PC-9 (cell line): Measurements from ENCODE around the gene S100B. TPM values are rescaled to one million over a fixed set of nuclear protein-coding genes. Genes with fewer than 3 reads are reported as not detected.
"Not testable (repeated sequence)": the region's sequence is repeated elsewhere in the genome, so short reads cannot be mapped to it uniquely, and the experiment has no call there.

Source experiments
- BruUV-seq: library from RNA; stranded (reverse); fragments of 400-500 nt; replicated peaks from 2 replicates; lab custom pipeline; 2021; lab: Mats Ljungman, UMichigan
- CTCF ChIA-PET: fragments of 300-600 bp; sonication (Branson Sonifier 250); formaldehyde crosslinking; loops from one replicate; lab custom pipeline; 2022; ENCODE audit warnings: antibody characterized with exemption; lab: Charles Lee
- POLR2A ChIA-PET: fragments of 300-600 bp; sonication (Branson Sonifier 250); formaldehyde crosslinking; loops from one replicate; lab custom pipeline; 2022; ENCODE audit warnings: antibody characterized with exemption; ENCODE audit not compliant: unreplicated experiment; lab: Charles Lee
- DNase-seq, 2 experiments: peaks; one replicate each; pipeline versions ENCODE4 v3.0.0 to v3.0.0-alpha.2; 2015 to 2022; ENCODE audit warnings: mixed read lengths in 1 of 2
- H2AFZ ChIP-seq: fragments of 200-600 bp; sonication (generic); 2 replicates; pipeline ENCODE4 v1.8.1; 2017; ENCODE audit warnings: antibody characterized with exemption
- H3F3A ChIP-seq: fragments of 200-600 bp; sonication (generic); 2 replicates; pipeline ENCODE4 v1.8.1; 2017; ENCODE audit warnings: antibody characterized with exemption, mild to moderate bottlenecking, low read depth; ENCODE audit not compliant: insufficient read depth
- H3K27ac ChIP-seq: fragments of 200-600 bp; sonication (generic); 2 replicates; pipeline ENCODE4 v1.6.1; 2016; ENCODE audit warnings: mixed run types
- H3K27me3 ChIP-seq: fragments of 200-600 bp; sonication (generic); 2 replicates; pipeline ENCODE4 v1.6.1; 2016; ENCODE audit warnings: low read depth, mixed run types; ENCODE audit not compliant: insufficient read depth
- H3K36me3 ChIP-seq: fragments of 200-600 bp; sonication (generic); 2 replicates; pipeline ENCODE4 v1.6.1; 2016; ENCODE audit warnings: low read depth, mixed run types
- H3K4me1 ChIP-seq: fragments of 200-600 bp; sonication (generic); replicated peaks from 2 replicates; pipeline ENCODE4 v1.6.1; 2016; ENCODE audit warnings: mixed run types; ENCODE audit not compliant: insufficient read depth
- H3K4me2 ChIP-seq: fragments of 200-600 bp; sonication (generic); 2 replicates; pipeline ENCODE4 v1.6.1; 2017; ENCODE audit warnings: mixed run types
- H3K4me3 ChIP-seq: fragments of 200-600 bp; sonication (generic); 2 replicates; pipeline ENCODE4 v1.6.1; 2016; ENCODE audit warnings: mixed run types
- H3K79me2 ChIP-seq: fragments of 200-600 bp; sonication (generic); 2 replicates; pipeline ENCODE4 v1.6.1; 2017; ENCODE audit warnings: low read depth, mixed run types
- H3K9me2 ChIP-seq: fragments of 200-600 bp; sonication (generic); 2 replicates; pipeline ENCODE4 v1.8.1; 2017; ENCODE audit warnings: mild to moderate bottlenecking; ENCODE audit not compliant: insufficient read depth
- H3K9me3 ChIP-seq: fragments of 200-600 bp; sonication (generic); 2 replicates; pipeline ENCODE4 v1.8.1; 2016; ENCODE audit warnings: low read depth; ENCODE audit not compliant: insufficient read depth
- H4K20me1 ChIP-seq: fragments of 200-600 bp; sonication (generic); 2 replicates; pipeline ENCODE4 v1.8.1; 2017; ENCODE audit not compliant: insufficient read depth
- CTCF ChIP-seq: fragments of 200-600 bp; sonication (generic); conservative IDR thresholded peaks from 2 replicates; pipeline ENCODE4 v1.6.1; 2017; ENCODE audit warnings: mixed run types, antibody characterized with exemption, mild to moderate bottlenecking, moderate library complexity
- EZH2 ChIP-seq: fragments of 200-600 bp; sonication (generic); IDR thresholded peaks from 2 replicates; pipeline ENCODE4 v1.8.0; 2017; ENCODE audit warnings: antibody characterized with exemption, low read depth
- intact Hi-C: fragments of 100-400 bp; cut with micrococcal nuclease; formaldehyde crosslinking; loops from one replicate; pipeline ENCODE4 v1.10.0; 2022; ENCODE audit not compliant: unreplicated experiment
- total RNA-seq: library from RNA; stranded (reverse); gene quantifications from 2 replicates; pipeline ENCODE4 v1.2.3, GENCODE V29; 2021

S100B gene
- total RNA-seq, 1 experiment from 2014 or later: not detected

GRCh38 chr21:46634427-46634826, 29.5 kb upstream of the S100B start:
- CTCF ChIA-PET: no interaction called here
- no peaks in the 10 kb centered on the region for H3K9me2 ChIP-seq
- TF ChIP-seq CTCF (no peak), EZH2 (no peak)
- peak overlapping the region; percentile 96 for H3K4me3 ChIP-seq
- no peaks in the 10 kb centered on the region for H3K36me3 ChIP-seq
- peak in 1 of 2 experiments; percentile 1 for DNase-seq
- peaks cover 14% of the 10 kb centered on the region for H3K4me1 ChIP-seq
- H3F3A ChIP-seq: no peaks in the 10 kb centered on the region
- H3K9me3 ChIP-seq: no peaks in the 10 kb centered on the region
- peaks cover 26% of the 10 kb centered on the region for H3K79me2 ChIP-seq
- POLR2A ChIA-PET: interaction anchor here (0.7 kb wide), 1 partner anchor 33 kb away, joined by 4 read pairs; no protein-coding TSS in a partner anchor
- peak overlapping the region; percentile 78 for H3K4me2 ChIP-seq
- peak overlapping the region; percentile 91 for H3K27ac ChIP-seq
- intact Hi-C loops: no loop called here
- no peaks in the 10 kb centered on the region for H3K27me3 ChIP-seq
- no TSS peak for BruUV-seq
- peak overlapping the region; percentile 78 for H2AFZ ChIP-seq
- no peaks in the 10 kb centered on the region for H4K20me1 ChIP-seq

DNA sequence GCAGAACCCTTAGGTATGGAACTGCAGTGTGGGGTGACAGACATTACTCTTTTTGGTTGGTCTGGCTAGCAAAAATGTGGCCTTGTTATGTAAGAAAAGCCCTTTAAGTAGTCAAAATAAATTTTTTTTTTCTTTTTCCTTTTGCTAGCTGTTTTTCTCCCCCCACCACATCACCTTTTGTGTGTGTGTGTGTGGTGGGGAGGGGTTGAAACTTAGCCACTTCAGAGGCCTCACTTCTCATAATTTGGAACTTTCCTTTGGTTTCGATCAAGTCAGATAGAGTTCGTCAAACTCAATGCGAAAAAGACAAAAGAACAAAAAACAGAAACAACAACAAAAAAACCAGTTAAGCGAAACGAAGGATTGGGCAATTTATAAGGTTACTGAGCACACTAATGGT, 28.7 kb upstream of the S100B start:
- H3K4me3 ChIP-seq: no peak overlapping the region
- no peaks in the 10 kb centered on the region for H3K36me3 ChIP-seq
- CTCF ChIA-PET: no interaction called here
- no TSS peak for BruUV-seq
- intact Hi-C loops: no loop called here
- no peak overlapping the region for H2AFZ ChIP-seq
- no peaks in the 10 kb centered on the region for H3K27me3 ChIP-seq
- no peaks in the 10 kb centered on the region for H3K9me2 ChIP-seq
- no peaks in the 10 kb centered on the region for H3F3A ChIP-seq
- H4K20me1 ChIP-seq: no peaks in the 10 kb centered on the region
- POLR2A ChIA-PET: interaction anchor here (0.6 to 1.0 kb wide), 2 partner anchors 31 to 134 kb away, joined by 4 to 6 read pairs; no protein-coding TSS in a partner anchor
- no peak for DNase-seq
- no peak overlapping the region for H3K4me2 ChIP-seq
- H3K9me3 ChIP-seq: no peaks in the 10 kb centered on the region
- TF ChIP-seq EZH2 (no peak), CTCF (no peak)
- no peak overlapping the region for H3K27ac ChIP-seq
- peaks cover 24% of the 10 kb centered on the region for H3K79me2 ChIP-seq
- H3K4me1 ChIP-seq: peaks cover 14% of the 10 kb centered on the region

DNA sequence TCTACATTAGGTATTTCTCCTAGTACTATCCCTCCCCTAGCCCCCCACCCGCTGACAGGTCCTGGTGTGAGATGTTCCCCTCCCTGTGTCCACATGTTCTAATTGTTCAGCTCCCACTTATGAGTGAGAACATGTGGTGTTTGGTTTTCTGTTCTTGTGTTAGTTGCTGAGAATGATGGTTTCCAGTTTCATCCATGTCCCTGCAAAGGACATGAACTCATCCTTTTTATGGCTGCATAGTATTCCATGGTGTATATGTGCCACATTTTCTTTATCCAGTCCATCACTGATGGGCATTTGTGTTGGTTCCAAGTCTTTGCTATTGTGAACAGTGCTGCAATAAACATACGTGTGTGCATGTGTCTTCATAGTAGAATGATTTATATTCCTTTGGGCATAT, 26.0 kb upstream of the S100B start:
- H3K4me2 ChIP-seq, H3K27me3 ChIP-seq, H2AFZ ChIP-seq, H3K9me2 ChIP-seq, H3K9me3 ChIP-seq, H4K20me1 ChIP-seq, intact Hi-C loops, DNase-seq, H3K4me3 ChIP-seq, BruUV-seq, H3K27ac ChIP-seq, H3K4me1 ChIP-seq, H3K79me2 ChIP-seq, H3K36me3 ChIP-seq, POLR2A ChIA-PET, H3F3A ChIP-seq, CTCF ChIA-PET: not testable (repeated sequence)

DNA sequence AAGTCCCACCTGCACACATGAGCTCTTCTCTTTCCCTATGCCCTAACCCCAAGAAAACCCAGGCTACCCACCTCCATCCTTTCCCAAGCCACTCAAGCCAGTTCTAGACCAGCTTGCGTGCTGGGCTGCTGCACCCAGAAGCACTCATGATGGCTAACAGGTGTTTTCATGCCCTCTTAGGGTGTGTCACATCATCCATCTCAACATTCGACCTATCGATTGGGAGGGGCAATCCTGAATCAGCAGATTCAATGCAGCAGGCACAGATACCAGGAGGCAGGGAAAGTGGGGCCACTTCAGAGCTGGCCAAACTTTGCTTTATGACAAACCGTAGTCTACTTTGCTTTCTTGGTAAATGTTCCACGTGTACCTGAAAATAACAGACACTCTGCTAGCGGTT, 24.0 kb upstream of the S100B start:
- Histone ChIP-seq H4K20me1 (no peaks in the 10 kb centered on the region), H3K9me2 (no peaks in the 10 kb centered on the region), H3K4me1 (0 out of 2 replicates have a peak, but pooled peaks cover under 1% of the 10 kb centered on the region), H3K4me3 (no peak overlapping the region), H3K4me2 (no peak overlapping the region), H3K27ac (no peak overlapping the region), H3K79me2 (no peaks in the 10 kb centered on the region), H3K36me3 (no peaks in the 10 kb centered on the region), H2AFZ (no peak overlapping the region), H3F3A (no peaks in the 10 kb centered on the region), H3K9me3 (no peaks in the 10 kb centered on the region; the same call in 1 of the 2 replicates), H3K27me3 (no peaks in the 10 kb centered on the region)
- intact Hi-C loops: no loop called here
- ChIA-PET POLR2A (no interaction called here), CTCF (no interaction called here)
- BruUV-seq: no TSS peak
- no peak for DNase-seq
- TF ChIP-seq CTCF: no peak
- TF ChIP-seq EZH2: no peak
